ENCODE data around the gene RAET1L.
"Not testable (repeated sequence)": the region's sequence is repeated elsewhere in the genome, so short reads cannot be mapped to it uniquely, and the experiment has no call there.

The RAET1L gene

DNA sequence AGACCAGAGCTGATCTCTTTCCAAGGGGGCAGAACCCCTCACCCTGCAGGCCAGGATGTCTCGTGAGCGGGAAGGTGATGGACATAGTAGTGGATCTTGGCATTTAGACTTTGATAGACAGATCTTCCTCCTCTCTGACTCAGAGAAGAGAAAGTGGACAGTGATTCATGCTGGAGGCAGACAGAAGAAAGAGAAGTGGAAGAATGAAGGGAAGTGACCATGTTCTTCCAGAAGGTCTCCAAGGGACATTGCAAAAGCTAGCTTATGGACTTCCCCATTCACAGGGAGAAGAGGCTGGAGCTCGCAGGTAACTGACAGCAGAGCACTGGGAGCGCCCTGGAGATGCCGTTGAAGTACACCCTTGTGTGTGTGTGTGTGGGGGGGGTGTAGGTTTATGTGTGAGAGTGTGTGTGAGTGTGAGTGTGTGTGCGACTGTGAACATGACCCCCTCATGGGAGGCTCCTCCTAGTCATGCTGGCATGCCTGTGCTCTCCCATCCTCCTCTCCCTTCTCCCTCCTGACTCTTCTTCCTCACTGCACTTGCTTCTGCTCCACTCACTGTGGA lies 8.0 kb upstream of the RAET1L start:
- peaks cover 19% of the 10 kb centered on the region for H3K4me1 Mint-ChIP-seq (ENCODE audit: low read depth)
- no peaks in the 10 kb centered on the region for H3K9me3 Mint-ChIP-seq
- H3K27ac Mint-ChIP-seq, result no peak overlapping the region
- peaks cover 62% of the 10 kb centered on the region for H3K27me3 Mint-ChIP-seq
- H3K4me3 Mint-ChIP-seq, result no peak overlapping the region
- no peak for DNase-seq
- H3K36me3 Mint-ChIP-seq (ENCODE audit: low read depth), result no peaks in the 10 kb centered on the region

DNA sequence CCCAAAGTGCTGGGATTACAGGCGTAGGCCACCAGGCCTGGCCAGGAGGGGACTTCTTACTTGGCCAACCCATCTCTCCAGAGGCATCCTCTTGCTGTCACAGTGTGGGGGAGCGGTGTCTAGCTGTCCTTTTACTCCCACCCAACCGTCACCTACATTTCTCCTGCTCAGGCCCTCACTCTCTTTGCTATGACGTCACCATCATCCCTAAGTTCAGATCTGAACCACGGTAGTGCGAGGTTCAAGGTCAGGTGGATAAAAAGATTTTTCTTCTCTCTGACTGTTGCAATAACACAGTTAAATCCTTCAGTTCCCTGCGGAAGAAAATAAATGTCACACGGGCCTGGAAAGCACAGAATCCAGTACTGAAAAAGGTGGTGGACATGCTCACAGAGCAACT lies 7.3 kb upstream of the RAET1L start:
- Mint-ChIP-seq H3K4me3 (no peak overlapping the region), H3K36me3 (ENCODE audit: low read depth) (no peaks in the 10 kb centered on the region), H3K27ac (no peak overlapping the region), H3K27me3 (peaks cover 63% of the 10 kb centered on the region), H3K4me1 (ENCODE audit: low read depth) (peaks cover 19% of the 10 kb centered on the region), H3K9me3 (no peaks in the 10 kb centered on the region)
- DNase-seq, result no peak

DNA sequence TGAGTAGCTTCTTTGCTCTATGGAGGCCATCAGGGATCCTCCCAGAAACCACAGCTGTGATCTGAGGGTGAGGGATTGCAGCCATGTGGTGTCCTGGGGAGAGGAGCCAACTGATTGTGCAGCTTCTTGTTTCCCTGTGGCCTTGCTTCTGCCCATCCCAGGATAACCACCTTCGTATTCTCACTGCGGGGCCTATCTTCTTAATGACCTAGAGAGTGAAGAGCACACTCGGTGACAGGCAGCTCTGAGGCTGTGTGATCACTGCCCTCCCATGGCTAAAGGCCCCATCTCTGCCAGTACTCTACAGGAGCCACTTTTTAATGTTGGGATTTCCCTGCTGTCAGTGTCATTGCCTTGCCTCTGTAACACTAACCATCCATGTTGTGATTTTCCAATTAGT lies 5.3 kb upstream of the RAET1L start:
- DNase-seq, result no peak
- H3K9me3 Mint-ChIP-seq, result no peaks in the 10 kb centered on the region
- no peak overlapping the region for H3K27ac Mint-ChIP-seq
- peaks cover 63% of the 10 kb centered on the region for H3K27me3 Mint-ChIP-seq
- H3K36me3 Mint-ChIP-seq (ENCODE audit: low read depth), result no peaks in the 10 kb centered on the region
- H3K4me1 Mint-ChIP-seq (ENCODE audit: low read depth), result peaks cover 12% of the 10 kb centered on the region
- H3K4me3 Mint-ChIP-seq, result no peak overlapping the region

DNA sequence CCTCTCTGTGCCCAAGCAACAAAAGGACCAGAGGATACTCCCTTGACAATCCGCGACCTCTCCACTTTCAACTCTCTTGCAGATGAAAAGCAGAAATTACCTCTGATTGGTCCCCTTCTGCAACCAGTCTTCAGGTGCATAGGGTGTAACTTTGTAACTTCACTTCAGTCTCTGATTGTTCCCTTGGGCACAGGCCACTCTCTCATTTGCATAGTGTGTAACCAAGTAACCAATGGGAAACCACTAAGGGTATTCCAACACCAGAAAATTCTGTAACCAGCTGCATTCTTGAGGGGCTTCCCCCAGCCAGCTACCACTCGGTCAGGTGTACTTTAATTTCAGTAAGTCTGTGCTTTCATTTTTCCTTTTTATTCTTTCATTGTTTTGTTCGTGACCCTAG lies 4.4 kb upstream of the RAET1L start:
- Mint-ChIP-seq H3K27me3 (peaks cover 63% of the 10 kb centered on the region), H3K4me3 (no peak overlapping the region), H3K36me3 (ENCODE audit: low read depth) (no peaks in the 10 kb centered on the region), H3K27ac (no peak overlapping the region), H3K9me3 (no peaks in the 10 kb centered on the region), H3K4me1 (ENCODE audit: low read depth) (peaks cover 18% of the 10 kb centered on the region)
- no peak for DNase-seq

DNA sequence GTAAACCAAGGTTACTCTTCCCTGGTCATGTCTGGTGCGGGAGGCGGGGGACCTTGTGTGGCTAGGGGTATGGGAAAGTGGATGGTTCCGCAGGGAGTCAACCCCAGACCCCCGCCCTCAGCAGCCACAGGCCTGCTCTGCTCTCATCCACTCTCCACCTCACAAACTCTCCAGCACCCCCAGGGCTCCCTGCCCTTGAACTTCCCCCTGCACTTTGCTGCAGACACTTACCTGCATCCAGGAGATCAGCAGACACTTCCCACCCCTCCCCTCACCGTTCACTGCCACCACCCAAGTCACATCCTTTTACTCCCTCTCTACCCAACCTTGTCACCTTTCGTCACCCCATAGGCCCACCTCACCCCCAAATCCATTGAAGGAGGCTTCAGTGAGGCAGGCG lies 3.9 kb upstream of the RAET1L start:
- Mint-ChIP-seq H3K27ac (no peak overlapping the region), H3K27me3 (peaks cover 64% of the 10 kb centered on the region), H3K36me3 (ENCODE audit: low read depth) (no peaks in the 10 kb centered on the region), H3K4me1 (ENCODE audit: low read depth) (peaks cover 21% of the 10 kb centered on the region), H3K4me3 (no peak overlapping the region), H3K9me3 (no peaks in the 10 kb centered on the region)
- DNase-seq, result no peak

DNA sequence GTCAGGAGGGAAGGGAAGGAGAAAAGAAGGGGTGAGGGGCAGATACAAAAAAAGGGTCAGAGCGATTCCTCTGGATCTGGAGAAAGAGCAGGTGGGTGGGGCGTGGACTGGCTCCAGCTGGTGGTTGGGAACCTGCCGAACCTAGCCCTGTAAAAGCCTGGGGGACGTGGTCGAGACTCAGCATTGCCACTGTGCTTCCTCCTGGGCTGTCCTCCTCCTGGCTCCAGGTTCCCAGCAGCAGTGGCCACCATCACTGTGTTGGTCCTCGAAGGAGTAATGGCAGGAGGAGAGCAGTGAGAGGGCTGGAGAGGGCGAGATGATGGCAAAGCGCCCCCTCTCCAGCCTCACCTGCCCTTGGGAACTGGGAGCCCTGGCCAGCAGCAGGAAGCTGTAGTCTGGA lies 3.5 kb upstream of the RAET1L start:
- no peaks in the 10 kb centered on the region for H3K9me3 Mint-ChIP-seq
- H3K4me3 Mint-ChIP-seq, result no peak overlapping the region
- no peaks in the 10 kb centered on the region for H3K36me3 Mint-ChIP-seq (ENCODE audit: low read depth)
- DNase-seq, result no peak
- peaks cover 67% of the 10 kb centered on the region for H3K27me3 Mint-ChIP-seq
- H3K27ac Mint-ChIP-seq, result no peak overlapping the region
- H3K4me1 Mint-ChIP-seq (ENCODE audit: low read depth), result peaks cover 21% of the 10 kb centered on the region

DNA sequence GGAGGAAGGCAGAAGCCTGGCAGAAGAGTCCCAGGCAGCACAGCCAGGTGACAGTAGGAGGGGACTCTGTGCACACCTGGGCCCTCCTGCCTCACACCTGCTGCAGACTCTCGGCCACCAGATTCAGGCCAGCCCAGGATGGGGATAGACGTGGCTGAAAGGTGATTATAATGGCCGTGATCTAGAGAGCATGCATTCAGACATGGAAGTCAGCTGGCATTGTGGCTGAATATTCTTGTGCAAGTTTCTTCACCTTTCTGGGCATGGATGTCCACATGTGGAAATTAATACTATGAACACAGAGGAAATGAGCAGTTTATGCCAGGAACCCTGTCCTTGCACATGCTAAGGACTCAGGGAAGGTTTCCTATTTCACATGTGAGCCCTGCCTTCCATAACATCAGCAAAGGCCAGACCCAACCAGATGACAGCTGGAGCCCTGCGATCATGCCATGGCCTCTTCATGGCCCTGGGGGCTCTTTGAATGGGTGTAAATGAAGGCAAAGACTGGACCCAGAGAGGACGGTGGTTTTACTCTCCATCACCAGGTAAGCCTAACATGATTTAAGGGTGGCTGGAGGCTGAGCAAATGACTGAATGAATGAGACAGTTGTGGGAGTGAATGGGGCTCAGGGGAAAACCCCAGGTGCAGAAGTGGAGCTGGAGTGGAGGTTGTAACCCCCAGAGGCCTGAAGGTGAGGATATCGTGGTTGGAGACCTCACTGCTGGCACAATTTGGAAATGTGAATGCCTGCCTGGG lies 2.7 kb upstream of the RAET1L start:
- Mint-ChIP-seq H3K4me1 (ENCODE audit: low read depth) (peaks cover 21% of the 10 kb centered on the region), H3K27ac (no peak overlapping the region), H3K27me3 (peaks cover 72% of the 10 kb centered on the region), H3K4me3 (no peak overlapping the region), H3K9me3 (no peaks in the 10 kb centered on the region), H3K36me3 (ENCODE audit: low read depth) (no peaks in the 10 kb centered on the region)
- no peak for DNase-seq

DNA sequence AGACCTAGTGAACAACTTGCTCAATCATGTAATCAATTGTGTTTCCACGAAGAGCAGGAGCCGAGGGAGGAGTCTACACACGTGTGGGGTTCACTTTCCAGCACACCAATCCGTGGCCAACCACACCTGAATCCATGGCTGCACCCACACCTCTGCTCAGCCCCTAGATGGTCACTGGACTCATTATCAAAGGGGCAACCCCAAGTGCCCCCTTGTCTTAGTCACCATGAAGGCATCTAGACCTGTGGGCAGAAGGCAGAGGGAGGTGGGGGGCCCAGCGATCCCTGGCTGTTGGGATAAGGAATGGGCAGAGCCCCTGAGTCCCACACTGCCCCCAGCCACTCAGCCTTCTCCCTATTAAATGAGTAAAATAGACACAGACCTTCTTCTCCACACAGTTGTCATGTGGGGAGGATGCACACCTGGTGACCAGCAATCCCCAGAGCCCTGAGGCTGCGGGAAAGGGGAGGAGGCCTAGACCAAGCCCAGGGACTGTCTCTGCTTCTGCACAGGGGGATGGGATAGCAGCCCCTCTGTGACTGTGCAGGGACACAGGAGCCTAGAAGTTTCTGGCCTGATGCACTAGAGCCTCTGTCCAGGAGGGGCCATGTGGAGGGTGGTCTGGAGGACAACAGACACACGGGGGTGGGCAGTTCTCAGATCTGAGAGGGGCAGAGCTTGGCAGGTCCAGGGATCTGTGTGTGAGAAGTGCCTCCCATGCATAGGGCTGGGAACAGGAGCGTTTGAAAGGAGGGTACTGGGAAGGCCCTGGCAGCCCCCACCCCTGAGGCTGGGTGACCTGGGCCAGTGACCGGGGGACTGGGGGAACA lies 1.9 kb upstream of the RAET1L start:
- Mint-ChIP-seq H3K4me3 (no peak overlapping the region), H3K9me3 (no peaks in the 10 kb centered on the region), H3K27ac (no peak overlapping the region), H3K4me1 (ENCODE audit: low read depth) (peaks cover 21% of the 10 kb centered on the region), H3K27me3 (peaks cover 70% of the 10 kb centered on the region), H3K36me3 (ENCODE audit: low read depth) (no peaks in the 10 kb centered on the region)
- DNase-seq, result no peak

DNA sequence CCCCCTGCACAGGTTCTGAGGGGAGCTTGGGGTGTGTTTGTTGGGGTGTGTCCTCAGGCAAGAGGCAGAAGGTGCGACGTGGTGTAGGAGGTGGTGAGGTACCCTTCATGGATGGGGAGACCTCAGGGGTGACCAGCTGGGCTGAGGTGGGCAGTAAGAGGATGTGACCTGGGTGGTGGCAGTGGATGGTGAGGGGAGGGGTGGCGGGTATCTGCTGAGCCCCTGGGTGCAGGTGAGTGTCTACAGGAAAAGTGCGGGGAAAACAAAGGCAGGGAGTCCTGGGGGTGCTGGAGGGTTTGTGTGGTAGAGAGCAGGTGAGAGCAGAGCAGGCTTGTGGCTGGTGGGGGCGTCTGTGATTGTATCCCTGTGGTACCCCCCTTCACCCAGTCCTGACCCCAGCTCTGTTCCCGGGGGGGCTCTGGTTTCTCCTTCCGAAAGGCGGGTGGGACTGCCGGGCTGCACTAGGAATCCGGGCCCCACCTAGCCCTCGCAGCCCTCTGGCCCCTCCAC lies 631 bp downstream of the RAET1L start:
- H3K36me3 Mint-ChIP-seq (ENCODE audit: low read depth), result no peaks in the 10 kb centered on the region
- no peak for DNase-seq
- H3K4me1 Mint-ChIP-seq (ENCODE audit: low read depth), result peaks cover 16% of the 10 kb centered on the region
- no peak overlapping the region for H3K27ac Mint-ChIP-seq
- H3K9me3 Mint-ChIP-seq, result no peaks in the 10 kb centered on the region
- H3K4me3 Mint-ChIP-seq, result no peak overlapping the region
- H3K27me3 Mint-ChIP-seq, result peaks cover 81% of the 10 kb centered on the region

DNA sequence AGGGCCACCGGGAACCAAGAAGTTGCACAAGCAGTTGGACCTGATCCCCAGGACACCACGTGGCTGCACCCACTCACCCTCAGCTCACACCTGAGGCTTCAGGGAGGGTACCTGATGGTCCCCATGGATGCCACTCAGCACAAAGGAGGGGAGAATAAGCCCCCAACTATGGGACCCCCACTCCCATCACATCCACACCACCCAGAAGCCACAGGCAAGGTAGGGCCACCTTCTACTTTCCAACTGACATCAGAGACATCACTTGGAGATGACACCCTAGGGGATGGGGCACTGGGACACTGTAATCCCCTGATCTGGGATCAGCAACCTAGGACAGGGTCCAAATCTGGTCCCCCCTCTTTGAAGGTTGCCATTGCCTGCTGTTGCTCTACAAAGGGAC lies 1.3 kb downstream of the RAET1L start:
- H3K9me3 Mint-ChIP-seq; DNase-seq; H3K36me3 Mint-ChIP-seq (ENCODE audit: low read depth); H3K27ac Mint-ChIP-seq; H3K4me3 Mint-ChIP-seq: not testable (repeated sequence)
- H3K4me1 Mint-ChIP-seq (ENCODE audit: low read depth), result peaks cover 15% of the 10 kb centered on the region
- H3K27me3 Mint-ChIP-seq, result peaks cover 79% of the 10 kb centered on the region

DNA sequence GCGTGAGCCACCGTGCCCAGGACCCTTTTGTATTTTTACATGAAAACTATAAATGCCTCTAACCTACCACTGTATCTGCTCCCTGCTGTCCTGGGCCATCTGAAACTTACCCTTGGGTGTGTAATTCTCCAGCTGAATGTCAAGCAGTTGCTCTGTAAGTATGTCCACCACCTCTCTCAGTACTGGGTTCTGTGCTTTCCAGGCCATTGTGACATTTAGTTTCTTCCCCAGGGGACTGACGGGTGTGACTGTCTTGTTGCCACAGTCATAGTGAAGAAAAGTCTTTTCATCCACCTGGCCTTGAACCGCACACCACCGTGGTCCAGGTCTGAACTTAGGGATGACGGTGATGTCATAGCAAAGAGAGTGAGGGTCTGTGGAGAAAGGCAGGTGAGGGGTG lies 3.5 kb downstream of the RAET1L start:
- not testable (repeated sequence) for H3K36me3 Mint-ChIP-seq (ENCODE audit: low read depth); H3K4me3 Mint-ChIP-seq; DNase-seq; H3K27ac Mint-ChIP-seq; H3K9me3 Mint-ChIP-seq
- H3K27me3 Mint-ChIP-seq, result peaks cover 78% of the 10 kb centered on the region
- H3K4me1 Mint-ChIP-seq (ENCODE audit: low read depth), result peaks cover 12% of the 10 kb centered on the region

DNA sequence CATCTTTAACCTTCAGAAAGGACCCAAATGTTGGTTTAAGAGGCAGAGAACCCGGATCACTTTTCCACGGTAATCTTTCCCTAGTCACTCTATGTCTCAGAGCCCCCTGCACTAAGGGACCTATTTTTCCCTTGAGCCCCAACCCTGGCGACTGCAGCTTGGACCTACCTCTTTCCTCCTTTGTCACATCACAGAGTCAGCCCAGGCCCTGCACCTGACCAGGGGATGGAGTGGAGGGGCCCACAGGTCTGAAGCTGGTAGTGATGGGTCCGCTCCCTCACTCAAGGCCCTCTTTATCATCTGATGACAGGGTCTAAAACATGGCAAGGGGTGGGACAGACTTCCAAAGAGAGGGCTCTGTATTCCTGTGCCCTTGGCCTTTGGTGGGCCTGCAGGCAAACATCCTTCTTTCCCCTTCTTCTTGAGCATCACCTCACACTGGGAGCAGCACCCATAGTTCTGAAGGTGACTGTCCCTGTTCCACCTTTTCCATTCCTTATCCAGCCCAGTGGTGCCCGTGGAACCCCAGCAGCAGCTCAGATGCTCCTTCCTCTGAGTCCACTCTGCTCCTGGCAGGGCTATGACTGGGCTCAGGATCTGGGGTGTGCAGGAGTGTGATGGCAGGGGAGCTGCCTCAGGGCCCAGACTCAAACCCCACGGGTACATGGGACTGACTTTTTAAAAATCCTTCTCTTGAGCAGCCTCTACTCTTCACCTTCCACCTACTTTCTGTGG lies 6.3 kb downstream of the RAET1L start:
- peaks cover 72% of the 10 kb centered on the region for H3K27me3 Mint-ChIP-seq
- H3K36me3 Mint-ChIP-seq (ENCODE audit: low read depth), result no peaks in the 10 kb centered on the region

DNA sequence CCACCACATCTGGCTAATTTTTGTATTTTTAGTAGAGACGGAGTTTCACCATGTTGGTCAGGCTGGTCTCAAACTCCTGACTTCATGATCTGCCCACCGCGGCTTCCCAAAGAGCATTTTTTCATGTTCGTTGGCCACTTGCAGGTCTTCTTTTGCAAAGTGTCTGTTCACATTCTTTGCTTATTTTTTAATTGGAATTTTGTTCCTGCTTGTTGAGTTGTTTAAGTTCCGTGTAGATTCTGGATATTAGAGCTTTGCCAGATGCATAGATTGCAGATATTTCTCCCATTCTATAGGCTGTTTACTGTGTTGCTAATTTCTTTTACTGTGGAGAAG lies 8.2 kb downstream of the RAET1L start:
- H3K27ac Mint-ChIP-seq; H3K9me3 Mint-ChIP-seq; H3K36me3 Mint-ChIP-seq (ENCODE audit: low read depth); DNase-seq; H3K4me3 Mint-ChIP-seq: not testable (repeated sequence)
- peaks cover 77% of the 10 kb centered on the region for H3K27me3 Mint-ChIP-seq
- H3K4me1 Mint-ChIP-seq (ENCODE audit: low read depth), result peaks cover 24% of the 10 kb centered on the region

More for the DNA sequence above, 6.3 kb downstream of the RAET1L start:
- no peak for DNase-seq
- Mint-ChIP-seq H3K4me3 (no peak overlapping the region), H3K9me3 (no peaks in the 10 kb centered on the region), H3K27ac (no peak overlapping the region), H3K4me1 (ENCODE audit: low read depth) (peaks cover 21% of the 10 kb centered on the region)

DNA sequence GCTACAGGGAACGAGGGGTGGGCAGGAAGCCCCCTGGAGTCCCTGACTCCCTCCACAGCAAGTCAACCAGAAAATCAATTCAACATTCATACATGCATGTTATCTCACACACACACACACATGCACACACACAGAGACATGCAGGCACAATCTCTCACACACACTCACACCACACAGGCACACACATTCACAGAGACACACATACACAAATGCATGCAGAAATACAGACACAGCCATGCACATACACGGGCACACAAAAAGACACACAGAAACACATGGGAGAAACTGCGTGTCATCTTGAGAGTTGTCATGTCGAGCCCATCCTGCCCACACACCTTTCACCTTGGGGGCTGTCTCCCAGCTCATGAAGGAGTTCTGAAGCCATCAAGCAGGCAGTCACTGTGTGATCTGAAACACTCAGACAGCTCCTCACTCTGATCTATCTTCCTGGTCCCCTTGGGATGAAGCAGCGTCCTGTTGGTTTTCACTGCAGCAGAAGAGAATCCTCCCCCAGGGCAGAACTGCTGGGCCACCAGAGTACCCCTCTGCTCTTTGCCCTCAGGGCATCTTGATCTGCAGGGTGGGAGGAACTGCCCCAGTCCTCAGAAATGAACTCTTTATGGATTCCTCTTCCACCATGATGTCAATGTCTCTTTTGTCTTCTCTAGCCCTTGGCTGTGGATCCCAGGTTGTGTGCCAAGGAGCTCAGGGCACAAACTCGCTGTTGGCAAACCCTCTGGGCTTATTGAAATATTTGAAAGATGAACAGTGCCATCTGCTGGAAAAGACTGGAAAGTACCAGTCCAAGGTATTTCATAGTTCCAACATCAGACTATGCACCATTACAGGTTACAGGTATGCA lies 8.8 kb downstream of the RAET1L start:
- H3K27ac Mint-ChIP-seq, result no peak overlapping the region
- no peaks in the 10 kb centered on the region for H3K9me3 Mint-ChIP-seq
- peak; percentile 66 for DNase-seq
- H3K27me3 Mint-ChIP-seq, result peaks cover 80% of the 10 kb centered on the region
- no peak overlapping the region for H3K4me3 Mint-ChIP-seq
- H3K36me3 Mint-ChIP-seq (ENCODE audit: low read depth), result no peaks in the 10 kb centered on the region
- H3K4me1 Mint-ChIP-seq (ENCODE audit: low read depth), result peaks cover 24% of the 10 kb centered on the region
